Adrenal gland (tissue), 12 donors: ENCODE results near the gene CALCB. TPM values are rescaled to one million over a fixed set of nuclear protein-coding genes. Genes with fewer than 3 reads are reported as not detected.

Experiments
- DNase-seq, 7 donors: peaks; one replicate each; pipeline ENCODE4 v3.0.0-alpha.2; 2019 to 2020
- H3K27ac ChIP-seq, 5 donors: fragments of 200-600 bp; sonication (generic) in 4 of 5; 1 replicate in 3 of 5; 2 replicates in 2 of 5; pipeline versions ENCODE4 v1.5.1 to v1.8.0; 2016 to 2020; ENCODE audit warnings: mild to moderate bottlenecking in 1 of 5
- H3K27me3 ChIP-seq: fragments of 200-600 bp; 2 replicates; pipeline ENCODE4 v1.8.0; 2021
- H3K36me3 ChIP-seq, 2 donors: fragments of 200-600 bp; replicated peaks in 1 of 2; 1 replicate in 1 of 2; 2 replicates in 1 of 2; pipeline versions ENCODE4 v1.5.1 to v1.8.0; 2018 to 2022
- H3K4me1 ChIP-seq, 2 donors: fragments of 200-600 bp; replicated peaks in 1 of 2; 1 replicate in 1 of 2; 2 replicates in 1 of 2; pipeline versions ENCODE4 v1.5.1 to v1.8.0; 2018 to 2021
- H3K4me3 ChIP-seq, 4 donors: fragments of 200-600 bp; sonication (generic) in 3 of 4; one replicate each; pipeline ENCODE4 v1.5.1; 2016 to 2018
- H3K9me3 ChIP-seq, 3 donors: fragments of 200-600 bp; sonication (generic) in 1 of 3; replicated peaks in 1 of 3; 1 replicate in 2 of 3; 2 replicates in 1 of 3; pipeline versions ENCODE4 v1.5.1 to v1.8.0; 2016 to 2021
- CTCF ChIP-seq, 6 experiments: fragments of 450-650 bp in 4 of 6; fragments of 200-600 bp in 2 of 6; sonication (generic) in 1 of 6; IDR thresholded peaks; 1 replicate in 5 of 6; 2 replicates in 1 of 6; pipeline versions ENCODE4 v1.5.1 to v1.8.0; 2016 to 2021; ENCODE audit warnings: antibody characterized with exemption in 6 of 6, mild to moderate bottlenecking in 2 of 6, moderate library complexity in 1 of 6
- POLR2A ChIP-seq, 2 donors: fragments of 450-650 bp; IDR thresholded peaks; one replicate each; pipeline ENCODE4 v1.6.1; 2017; ENCODE audit warnings: antibody characterized with exemption in 2 of 2, mild to moderate bottlenecking in 2 of 2, moderate library complexity in 1 of 2
- WGBS, 4 donors: extraction: QIAGEN DNeasy Blood & Tissue Kit in 2 of 4; methylation state at CpG; one replicate each; pipeline versions ENCODE4 v1.1.5 to v1.1.7; 2013 to 2017; 5-methylcytosine and 5-hydroxymethylcytosine counted together
- intact Hi-C, 2 donors: fragments of 100-400 bp; cut with DNase I; formaldehyde crosslinking; loops; one replicate each; pipeline versions ENCODE4 v1.14.1 to v1.15.0; 2022 to 2023
- polyA plus RNA-seq, 3 donors: library from polyadenylated mRNA; stranded (reverse); fragments of 200-250 nt in 2 of 3; fragments of 350-450 nt in 1 of 3; fragmentation: Illumina TruSeq in 1 of 3; extraction: RNeasy Lipid Tissue Mini Kit (QIAGEN cat#74804) in 1 of 3; gene quantifications; one replicate each; pipeline ENCODE4 v1.2.3, GENCODE V29; 2013 to 2014
- total RNA-seq, 9 donors: library from RNA; depleted of rRNA in 4 of 9; stranded (reverse); fragments of >200 nt in 4 of 9; fragments of 120-200 nt in 1 of 9; fragmentation: NEBNext Ultra II Directional in 1 of 9; extraction: Animal tissue kit (Norgen Biotek cat#: 25700) in 1 of 9; gene quantifications; one replicate each; pipeline versions ENCODE4 v1.1.0 to v1.2.4, GENCODE V29; 2013 to 2023
- donor health status: healthy with polysubstance abuse.
- donor health status: Bipolar disorder and iron deficiency.
- donor health status: DM: yes; HTN: yes; CAD: no.
- donor health status: DM: no; HTN: no; CAD: no.
- donor health status: DM: no; HTN: no; CAD: no.
- donor health status: DM: yes; HTN: yes; CAD: no.

CALCB gene
- total and polyA plus RNA-seq, 12 donors: 0.07 to 0.28 (median 0.10) TPM; not detected in 8

- intact Hi-C loops: no loop called here
- no peak overlapping the region for H3K27ac ChIP-seq
- H3K4me3 ChIP-seq: no peak overlapping the region
- H3K4me1 ChIP-seq: no peaks in the 10 kb centered on the region
- no peaks in the 10 kb centered on the region for H3K27me3 ChIP-seq
- 57 to 76% (median 68%) methylated on average over 5 of the region's 5 CpGs for WGBS, 4 donors
- DNase-seq: no peak
- no peaks in the 10 kb centered on the region for H3K36me3 ChIP-seq
- H3K9me3 ChIP-seq: no peaks in the 10 kb centered on the region
- TF ChIP-seq POLR2A (IDR thresholded peaks at IDR 0.05) (no peak), CTCF (IDR thresholded peaks at IDR 0.05) (no peak)
Measured at GRCh38 chr11:15034687-15035267, 38.6 kb upstream of the CALCB start.

DNA sequence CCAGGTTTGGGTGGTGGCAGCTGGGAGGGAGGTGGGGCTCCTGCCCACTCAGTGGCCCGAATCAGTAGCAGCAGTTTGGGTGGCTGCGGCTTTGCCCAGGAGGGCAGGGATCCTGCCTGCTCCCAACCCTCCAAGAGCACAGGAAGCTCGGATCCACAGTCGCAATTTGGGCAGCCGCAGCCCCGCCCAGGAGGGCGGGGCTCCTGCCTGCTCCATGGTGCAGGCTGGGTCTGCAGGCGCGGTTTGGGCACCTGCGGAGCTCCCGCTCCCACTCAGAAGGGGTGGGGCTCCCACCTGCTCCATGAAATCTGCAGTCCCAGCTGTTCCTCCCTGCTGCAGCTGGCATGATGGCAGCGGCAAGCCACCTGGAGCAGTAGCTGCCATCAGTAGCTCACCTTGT, 38.1 kb upstream of the CALCB start:
- H3K27ac ChIP-seq: no peak overlapping the region
- no peaks in the 10 kb centered on the region for H3K27me3 ChIP-seq
- H3K4me1 ChIP-seq: no peaks in the 10 kb centered on the region
- H3K36me3 ChIP-seq: no peaks in the 10 kb centered on the region
- no peak for DNase-seq
- no peak for TF ChIP-seq CTCF (IDR thresholded peaks at IDR 0.05)
- no peak for TF ChIP-seq POLR2A (IDR thresholded peaks at IDR 0.05)
- 39 to 51% (median 48%) methylated on average over 1 to 12 of the region's 12 CpGs for WGBS, 4 donors
- no peak overlapping the region for H3K4me3 ChIP-seq
- intact Hi-C loops: no loop called here
- H3K9me3 ChIP-seq: no peaks in the 10 kb centered on the region

DNA sequence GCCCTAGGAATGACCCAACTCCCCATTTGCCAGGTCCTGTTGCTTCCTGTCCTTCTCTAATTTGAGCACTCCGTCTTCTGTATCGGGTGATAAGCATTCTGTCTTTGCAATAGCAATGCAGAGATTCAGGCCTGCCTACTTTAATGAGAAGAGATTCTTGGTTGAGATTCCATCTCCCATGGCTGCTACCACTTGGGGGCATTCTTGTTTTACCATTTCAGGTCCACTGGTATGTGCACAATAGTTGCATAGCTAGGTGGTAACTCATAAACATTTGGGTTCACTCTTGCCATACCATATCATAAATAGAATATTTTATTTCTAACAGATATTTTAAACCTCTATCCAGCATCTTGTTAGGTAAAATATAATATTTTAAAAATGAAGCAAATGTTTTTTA, 34.4 kb upstream of the CALCB start:
- Histone ChIP-seq H3K4me1 (no peaks in the 10 kb centered on the region), H3K4me3 (no peak overlapping the region), H3K36me3 (no peaks in the 10 kb centered on the region), H3K9me3 (no peaks in the 10 kb centered on the region), H3K27me3 (no peaks in the 10 kb centered on the region), H3K27ac (no peak overlapping the region)
- DNase-seq: no peak
- TF ChIP-seq CTCF (IDR thresholded peaks at IDR 0.05) (no peak), POLR2A (IDR thresholded peaks at IDR 0.05) (no peak)
- WGBS, 4 donors: 81 to 89% (median 85%) methylated on average over 2 of the region's 2 CpGs
- intact Hi-C loops: no loop called here

DNA sequence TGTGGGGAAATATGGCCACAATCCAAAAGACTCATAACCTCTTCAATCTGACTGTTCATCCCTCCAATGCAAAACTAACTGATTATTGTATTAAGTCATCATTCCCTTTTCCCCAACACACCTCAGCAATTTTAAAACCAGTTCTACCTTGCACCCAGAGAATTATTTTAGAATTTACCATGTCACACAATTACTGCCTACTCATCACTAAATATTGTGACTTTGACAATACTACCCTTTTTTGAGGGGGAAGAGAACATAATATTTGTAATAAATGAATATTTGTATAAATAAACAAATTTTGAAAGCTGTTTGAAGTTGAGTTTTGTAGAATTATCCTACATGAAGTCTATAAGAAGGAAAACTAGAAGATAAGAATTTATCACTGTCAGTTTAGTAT, 28.2 kb upstream of the CALCB start:
- no peaks in the 10 kb centered on the region for H3K27me3 ChIP-seq
- H3K9me3 ChIP-seq: no peaks in the 10 kb centered on the region
- no peak for TF ChIP-seq POLR2A (IDR thresholded peaks at IDR 0.05)
- TF ChIP-seq CTCF (IDR thresholded peaks at IDR 0.05): no peak
- intact Hi-C loops: no loop called here
- DNase-seq: no peak
- no peaks in the 10 kb centered on the region for H3K36me3 ChIP-seq
- H3K4me3 ChIP-seq: no peak overlapping the region
- no peak overlapping the region for H3K27ac ChIP-seq
- no peaks in the 10 kb centered on the region for H3K4me1 ChIP-seq
